PC-3 (cell line): ENCODE data around the gene EDRF1. TPM values are rescaled to one million over a fixed set of nuclear protein-coding genes. Genes with fewer than 3 reads are reported as not detected.

ENCODE experiments used
- ATAC-seq: fragments of 200-7000 bp; cut with Tn5 transposase; 2 replicates; pipeline ENCODE4 v1.9.1; 2020; ENCODE audit warnings: mild to moderate bottlenecking, moderate library complexity
- BruUV-seq: library from RNA; stranded (reverse); fragments of 400-500 nt; replicated peaks from 2 replicates; lab custom pipeline; 2021; lab: Mats Ljungman, UMichigan
- CTCF ChIA-PET: fragments of 300-600 bp; sonication (Branson Sonifier 250); formaldehyde crosslinking; loops from one replicate; lab custom pipeline; 2022; ENCODE audit warnings: antibody characterized with exemption; lab: Charles Lee
- POLR2A ChIA-PET: fragments of 300-600 bp; sonication (Branson Sonifier 250); formaldehyde crosslinking; loops from one replicate; lab custom pipeline; 2022; ENCODE audit warnings: antibody characterized with exemption; ENCODE audit not compliant: unreplicated experiment; lab: Charles Lee
- DNase-seq: peaks from one replicate; pipeline ENCODE4 v3.0.0-alpha.2; 2015
- H2AFZ ChIP-seq: fragments of 300-600 bp; sonication (generic); 2 replicates; pipeline ENCODE4 v1.6.0; 2016; ENCODE audit warnings: antibody characterized with exemption, low read length
- H3F3A ChIP-seq: fragments of 300-600 bp; sonication (generic); one replicate; pipeline ENCODE4 v1.6.0; 2017; ENCODE audit warnings: antibody characterized with exemption, low read length, control low read depth, mild to moderate bottlenecking; ENCODE audit not compliant: unreplicated experiment
- H3K27ac ChIP-seq: fragments of 300-600 bp; sonication (generic); 2 replicates; pipeline ENCODE4 v1.5.1; 2016; ENCODE audit warnings: mild to moderate bottlenecking, low read length
- H3K27me3 ChIP-seq: fragments of 300-600 bp; sonication (generic); 2 replicates; pipeline ENCODE4 v1.6.1; 2016; ENCODE audit warnings: low read length, mixed read lengths
- H3K36me3 ChIP-seq: fragments of 300-600 bp; sonication (generic); 2 replicates; pipeline ENCODE4 v1.6.1; 2016; ENCODE audit warnings: low read depth, mixed run types, low read length, mixed read lengths
- H3K4me1 ChIP-seq: fragments of 300-600 bp; sonication (generic); 2 replicates; pipeline ENCODE4 v1.5.1; 2016; ENCODE audit warnings: low read length; ENCODE audit not compliant: insufficient read depth
- H3K4me2 ChIP-seq: fragments of 300-600 bp; sonication (generic); 2 replicates; pipeline ENCODE4 v1.6.0; 2016; ENCODE audit warnings: low read length
- H3K4me3 ChIP-seq: fragments of 300-600 bp; sonication (generic); 2 replicates; pipeline ENCODE4 v1.5.1; 2016; ENCODE audit warnings: mild to moderate bottlenecking, low read length, mixed read lengths
- H3K79me2 ChIP-seq: fragments of 300-600 bp; sonication (generic); 2 replicates; pipeline ENCODE4 v1.6.1; 2017; ENCODE audit warnings: low read length, mixed read lengths
- H3K9ac ChIP-seq: fragments of 300-600 bp; sonication (generic); 2 replicates; pipeline ENCODE4 v1.6.0; 2016; ENCODE audit warnings: mild to moderate bottlenecking, low read length
- H3K9me2 ChIP-seq: fragments of 300-600 bp; sonication (generic); replicated peaks from 2 replicates; pipeline ENCODE4 v1.6.1; 2016; ENCODE audit warnings: mixed run types, low read length, mixed read lengths
- H3K9me3 ChIP-seq: fragments of 300-600 bp; sonication (generic); 2 replicates; pipeline ENCODE4 v1.6.1; 2016; ENCODE audit warnings: low read length, mixed read lengths
- H4K20me1 ChIP-seq: fragments of 300-600 bp; sonication (generic); 2 replicates; pipeline ENCODE4 v1.6.1; 2016; ENCODE audit warnings: low read length, mixed read lengths
- CTCF ChIP-seq: fragments of 300-600 bp; sonication (generic); conservative IDR thresholded peaks from 2 replicates; pipeline ENCODE4 v1.5.1; 2017; ENCODE audit warnings: antibody characterized with exemption, low read depth, mild to moderate bottlenecking, low read length
- EZH2 ChIP-seq: fragments of 300-600 bp; sonication (generic); IDR thresholded peaks from one replicate; pipeline ENCODE4 v1.6.1; 2017; ENCODE audit warnings: antibody characterized with exemption, mild to moderate bottlenecking, low read length; ENCODE audit not compliant: unreplicated experiment
- EZH2phosphoT487 ChIP-seq: fragments of 300-600 bp; sonication (generic); IDR thresholded peaks from 2 replicates; pipeline ENCODE4 v1.6.1; 2018; ENCODE audit warnings: mild to moderate bottlenecking, antibody characterized with exemption, low read length, borderline replicate concordance
- intact Hi-C: fragments of 100-400 bp; cut with micrococcal nuclease; formaldehyde crosslinking; loops from 2 replicates; pipeline ENCODE4 v1.9.0; 2023
- total RNA-seq: library from RNA; depleted of rRNA; stranded (reverse); fragments of >200 nt; gene quantifications from 2 replicates; pipeline ENCODE4 v1.2.3, GENCODE V29; 2014

Gene EDRF1
- total RNA-seq, 1 experiment from 2014 or later: 17.7 TPM

GRCh38 chr10:125761961-125762360 is 42.5 kb downstream of the EDRF1 start:
- no TSS peak for BruUV-seq
- Histone ChIP-seq H3K27ac (no peak overlapping the region), H3K79me2 (no peaks in the 10 kb centered on the region), H3K4me1 (no peaks in the 10 kb centered on the region), H2AFZ (no peak overlapping the region), H3K4me2 (no peak overlapping the region), H3K36me3 (peaks cover 27% of the 10 kb centered on the region; the same call in 1 of the 2 replicates), H4K20me1 (no peaks in the 10 kb centered on the region), H3K9me3 (no peaks in the 10 kb centered on the region), H3F3A (no peaks in the 10 kb centered on the region), H3K9ac (no peak overlapping the region), H3K9me2 (no peaks in the 10 kb centered on the region), H3K4me3 (no peak overlapping the region), H3K27me3 (no peaks in the 10 kb centered on the region)
- CTCF ChIA-PET: no interaction called here
- intact Hi-C loops: no loop called here
- POLR2A ChIA-PET: no interaction called here
- no peak for DNase-seq
- TF ChIP-seq EZH2phosphoT487 (no peak), EZH2 (no peak)
- no peak for ATAC-seq

GRCh38 chr10:125762692-125763648 is 43.5 kb downstream of the EDRF1 start:
- POLR2A ChIA-PET: no interaction called here
- H3K79me2 ChIP-seq: no peaks in the 10 kb centered on the region
- H3K27ac ChIP-seq: no peak overlapping the region
- H4K20me1 ChIP-seq: no peaks in the 10 kb centered on the region
- no peaks in the 10 kb centered on the region for H3F3A ChIP-seq
- no peaks in the 10 kb centered on the region for H3K27me3 ChIP-seq
- no peak overlapping the region for H2AFZ ChIP-seq
- TF ChIP-seq EZH2 (no peak), EZH2phosphoT487 (no peak), CTCF (no peak)
- intact Hi-C loops: no loop called here
- no TSS peak for BruUV-seq
- no peaks in the 10 kb centered on the region for H3K9me3 ChIP-seq
- no peaks in the 10 kb centered on the region for H3K9me2 ChIP-seq
- H3K9ac ChIP-seq: no peak overlapping the region
- no peak for DNase-seq
- peaks cover 22% of the 10 kb centered on the region; the same call in 1 of the 2 replicates for H3K36me3 ChIP-seq
- no peak overlapping the region for H3K4me2 ChIP-seq
- no peak for ATAC-seq
- no peaks in the 10 kb centered on the region for H3K4me1 ChIP-seq
- H3K4me3 ChIP-seq: no peak overlapping the region
- CTCF ChIA-PET: no interaction called here

GRCh38 chr10:125765835-125766234 is 46.3 kb downstream of the EDRF1 start:
- Histone ChIP-seq H3K4me2 (no peak overlapping the region), H4K20me1 (no peaks in the 10 kb centered on the region), H3K79me2 (no peaks in the 10 kb centered on the region), H3K27ac (no peak overlapping the region), H3F3A (no peaks in the 10 kb centered on the region), H3K4me3 (no peak overlapping the region), H3K9me3 (no peaks in the 10 kb centered on the region), H2AFZ (no peak overlapping the region), H3K9ac (no peak overlapping the region), H3K9me2 (no peaks in the 10 kb centered on the region), H3K27me3 (no peaks in the 10 kb centered on the region), H3K36me3 (peaks cover 20% of the 10 kb centered on the region; the same call in 1 of the 2 replicates), H3K4me1 (no peaks in the 10 kb centered on the region)
- CTCF ChIA-PET: no interaction called here
- BruUV-seq: no TSS peak
- POLR2A ChIA-PET: no interaction called here
- intact Hi-C loops: no loop called here
- no peak for TF ChIP-seq EZH2phosphoT487
- no peak for TF ChIP-seq CTCF
- TF ChIP-seq EZH2: no peak
- ATAC-seq: no peak
- no peak for DNase-seq
